Skeletal muscle tissue (tissue), 4 donors: ENCODE results near the gene TRAF5. TPM values are rescaled to one million over a fixed set of nuclear protein-coding genes. Genes with fewer than 3 reads are reported as not detected.
"Not testable (repeated sequence)": the region's sequence is repeated elsewhere in the genome, so short reads cannot be mapped to it uniquely, and the experiment has no call there.

Experiments
- H3K27ac ChIP-seq: one replicate; pipeline ENCODE4 v1.7.0; 2013; ENCODE audit warnings: mild to moderate bottlenecking, low read depth, low read length, inconsistent platforms
- H3K27me3 ChIP-seq, 3 donors: one replicate each; pipeline ENCODE4 v1.7.0; 2013; ENCODE audit warnings: low read length in 3 of 3; ENCODE audit not compliant: control insufficient read depth in 3 of 3, insufficient read depth in 3 of 3
- H3K36me3 ChIP-seq, 3 donors: one replicate each; pipeline ENCODE4 v1.7.0; 2013; ENCODE audit warnings: low read length in 3 of 3; ENCODE audit not compliant: control insufficient read depth in 3 of 3, insufficient read depth in 3 of 3
- H3K4me1 ChIP-seq, 3 donors: one replicate each; pipeline ENCODE4 v1.7.0; 2013; ENCODE audit warnings: low read length in 3 of 3, mild to moderate bottlenecking in 3 of 3; ENCODE audit not compliant: control insufficient read depth in 3 of 3, insufficient read depth in 3 of 3
- H3K4me3 ChIP-seq, 3 donors: one replicate each; pipeline ENCODE4 v1.7.0; 2013; ENCODE audit warnings: low read length in 3 of 3
- H3K9ac ChIP-seq, 3 donors: one replicate each; pipeline ENCODE4 v1.7.0; 2013; ENCODE audit warnings: low read length in 3 of 3, mild to moderate bottlenecking in 3 of 3, moderate library complexity in 2 of 3, low read depth in 1 of 3
- H3K9me3 ChIP-seq, 3 donors: one replicate each; pipeline ENCODE4 v1.7.0; 2013; ENCODE audit warnings: low read length in 3 of 3; ENCODE audit not compliant: control insufficient read depth in 3 of 3
- total RNA-seq: library from RNA; depleted of rRNA; stranded (reverse); fragments of >200 nt; gene quantifications from one replicate; pipeline ENCODE4 v1.2.3, GENCODE V29; 2014
- donor health status: Osteomylitis.

Gene TRAF5
- total RNA-seq, 1 donor from 2014 or later, result 13.0 TPM

GRCh38 chr1:211343607-211344006 is 17.0 kb downstream of the TRAF5 start:
- no peaks in the 10 kb centered on the region for H3K27me3 ChIP-seq
- no peak overlapping the region for H3K9ac ChIP-seq
- no peaks in the 10 kb centered on the region for H3K36me3 ChIP-seq
- H3K9me3 ChIP-seq, result no peaks in the 10 kb centered on the region
- H3K4me1 ChIP-seq, result peaks cover 0 to 6% (median 3%) of the 10 kb centered on the region in 3 donors
- no peak overlapping the region for H3K27ac ChIP-seq
- no peak overlapping the region for H3K4me3 ChIP-seq

- peaks cover 0 to 6% (median 3%) of the 10 kb centered on the region in 3 donors for H3K4me1 ChIP-seq
- H3K9ac ChIP-seq, result no peak overlapping the region
- H3K9me3 ChIP-seq, result no peaks in the 10 kb centered on the region
- no peak overlapping the region for H3K4me3 ChIP-seq
- no peak overlapping the region for H3K27ac ChIP-seq
- H3K36me3 ChIP-seq, result no peaks in the 10 kb centered on the region
- no peaks in the 10 kb centered on the region for H3K27me3 ChIP-seq
Observed at GRCh38 chr1:211344152-211344618, 17.6 kb downstream of the TRAF5 start.

- no peak overlapping the region for H3K27ac ChIP-seq
- no peak overlapping the region for H3K9ac ChIP-seq
- H3K9me3 ChIP-seq, result no peaks in the 10 kb centered on the region
- no peaks in the 10 kb centered on the region for H3K36me3 ChIP-seq
- H3K4me3 ChIP-seq, result no peak overlapping the region
- H3K27me3 ChIP-seq, result no peaks in the 10 kb centered on the region
- H3K4me1 ChIP-seq, result peaks cover 0 to 4% (median 3%) of the 10 kb centered on the region in 3 donors
Observed at GRCh38 chr1:211345719-211346118, 19.1 kb downstream of the TRAF5 start.

- peaks cover 0 to 2% (median 0%) of the 10 kb centered on the region in 3 donors for H3K4me1 ChIP-seq
- no peak overlapping the region for H3K9ac ChIP-seq
- H3K36me3 ChIP-seq, result no peaks in the 10 kb centered on the region
- no peaks in the 10 kb centered on the region for H3K27me3 ChIP-seq
- no peak overlapping the region for H3K27ac ChIP-seq
- no peak overlapping the region for H3K4me3 ChIP-seq
- H3K9me3 ChIP-seq, result no peaks in the 10 kb centered on the region
Observed at GRCh38 chr1:211347077-211347844, 20.6 kb downstream of the TRAF5 start.

GRCh38 chr1:211348547-211348946 is 21.9 kb downstream of the TRAF5 start:
- Histone ChIP-seq H3K9me3 (no peaks in the 10 kb centered on the region), H3K9ac (no peak overlapping the region), H3K27me3 (no peaks in the 10 kb centered on the region), H3K4me3 (no peak overlapping the region), H3K36me3 (no peaks in the 10 kb centered on the region), H3K4me1 (peaks cover 0 to 2% (median 0%) of the 10 kb centered on the region in 3 donors), H3K27ac (no peak overlapping the region)

GRCh38 chr1:211349741-211350140 is 23.1 kb downstream of the TRAF5 start:
- Histone ChIP-seq H3K9ac (no peak overlapping the region), H3K27ac (no peak overlapping the region), H3K36me3 (peaks cover 0 to 3% (median 0%) of the 10 kb centered on the region in 3 donors), H3K4me3 (no peak overlapping the region), H3K9me3 (no peaks in the 10 kb centered on the region), H3K27me3 (no peaks in the 10 kb centered on the region), H3K4me1 (peaks cover 0 to 2% (median 0%) of the 10 kb centered on the region in 3 donors)

GRCh38 chr1:211352055-211352454 is 25.4 kb downstream of the TRAF5 start:
- H3K27ac ChIP-seq, H3K36me3 ChIP-seq, H3K4me1 ChIP-seq, H3K27me3 ChIP-seq, H3K9ac ChIP-seq, H3K9me3 ChIP-seq, H3K4me3 ChIP-seq: not testable (repeated sequence)

GRCh38 chr1:211352465-211352864 is 25.8 kb downstream of the TRAF5 start:
- Histone ChIP-seq H3K9me3 (no peaks in the 10 kb centered on the region), H3K4me1 (no peaks in the 10 kb centered on the region), H3K27ac (no peak overlapping the region), H3K36me3 (peaks cover 0 to 3% (median 0%) of the 10 kb centered on the region in 3 donors), H3K4me3 (no peak overlapping the region), H3K9ac (no peak overlapping the region), H3K27me3 (no peaks in the 10 kb centered on the region)

- H3K9ac ChIP-seq, result no peak overlapping the region
- H3K36me3 ChIP-seq, result peaks cover 0 to 3% (median 0%) of the 10 kb centered on the region in 3 donors
- no peaks in the 10 kb centered on the region for H3K4me1 ChIP-seq
Observed at GRCh38 chr1:211352985-211353515, 26.4 kb downstream of the TRAF5 start.

GRCh38 chr1:211353562-211354212 is 27.1 kb downstream of the TRAF5 start:
- H3K27me3 ChIP-seq, result no peaks in the 10 kb centered on the region
- H3K36me3 ChIP-seq, result peaks cover 0 to 3% (median 0%) of the 10 kb centered on the region in 3 donors
- no peak overlapping the region for H3K9ac ChIP-seq
- no peak overlapping the region for H3K4me3 ChIP-seq
- no peaks in the 10 kb centered on the region for H3K4me1 ChIP-seq
- H3K9me3 ChIP-seq, result no peaks in the 10 kb centered on the region
- H3K27ac ChIP-seq, result no peak overlapping the region

More at GRCh38 chr1:211352985-211353515, 26.4 kb downstream of the TRAF5 start:
- H3K27ac ChIP-seq, result no peak overlapping the region
- no peaks in the 10 kb centered on the region for H3K27me3 ChIP-seq
- no peak overlapping the region for H3K4me3 ChIP-seq
- H3K9me3 ChIP-seq, result no peaks in the 10 kb centered on the region
